Testis (tissue), 3 donors: Measurements from ENCODE around the gene BMAL1. TPM values are rescaled to one million over a fixed set of nuclear protein-coding genes. Genes with fewer than 3 reads are reported as not detected.

Experiments
- DNase-seq: peaks from one replicate; pipeline ENCODE4 v3.0.0-alpha.2; 2019
- H3K27ac ChIP-seq, 2 donors: fragments of 200-600 bp; sonication (generic); one replicate each; pipeline ENCODE4 v1.5.1; 2019
- H3K27me3 ChIP-seq: fragments of 200-600 bp; sonication (generic); one replicate; pipeline ENCODE4 v1.5.1; 2019
- H3K36me3 ChIP-seq: fragments of 200-600 bp; sonication (generic); one replicate; pipeline ENCODE4 v1.5.1; 2017; ENCODE audit warnings: low read depth; ENCODE audit errors: missing control alignments
- H3K4me1 ChIP-seq: fragments of 200-600 bp; sonication (generic); one replicate; pipeline ENCODE4 v1.5.1; 2019
- H3K4me3 ChIP-seq, 2 donors: fragments of 200-600 bp; sonication (generic); one replicate each; pipeline ENCODE4 v1.5.1; 2017 to 2019
- H3K9me3 ChIP-seq: fragments of 200-600 bp; sonication (generic); one replicate; pipeline ENCODE4 v1.5.1; 2017
- CTCF ChIP-seq, 3 experiments: fragments of 450-650 bp in 2 of 3; fragments of 200-600 bp in 1 of 3; sonication (generic) in 1 of 3; IDR thresholded peaks; one replicate each; pipeline ENCODE4 v1.5.1; 2016 to 2019; ENCODE audit warnings: antibody characterized with exemption in 3 of 3, mild to moderate bottlenecking in 2 of 3, moderate library complexity in 1 of 3
- POLR2A ChIP-seq: fragments of 450-650 bp; IDR thresholded peaks from one replicate; pipeline ENCODE4 v1.6.1; 2017; ENCODE audit warnings: antibody characterized with exemption, mild to moderate bottlenecking, moderate library complexity
- WGBS, 2 donors: methylation state at CpG; one replicate each; pipeline ENCODE4 v1.1.5; 2018; 5-methylcytosine and 5-hydroxymethylcytosine counted together
- intact Hi-C: fragments of 100-400 bp; cut with DNase I; formaldehyde crosslinking; loops from one replicate; pipeline ENCODE4 v1.15.1; 2023; ENCODE audit warnings: low total_unique reads
- polyA plus RNA-seq: library from polyadenylated mRNA; stranded (reverse); fragments of 350-450 nt; fragmentation: Illumina TruSeq; extraction: RNeasy Lipid Tissue Mini Kit (QIAGEN cat#74804); gene quantifications from one replicate; pipeline ENCODE4 v1.2.3, GENCODE V29; 2014; ENCODE audit warnings: low read depth, low replicate concordance; ENCODE audit not compliant: insufficient read depth
- total RNA-seq, 2 donors: library from RNA; depleted of rRNA; stranded (reverse); fragments of >200 nt; gene quantifications; one replicate each; pipeline ENCODE4 v1.2.3, GENCODE V29; 2016

BMAL1 gene
- total and polyA plus RNA-seq, 3 donors from 2014 or later, result 21.5 to 40.3 (median 35.7) TPM

GRCh38 chr11:13317293-13318080 is 39.9 kb downstream of the BMAL1 start:
- H3K36me3 ChIP-seq, result no peaks in the 10 kb centered on the region
- intact Hi-C loops, result no loop called here
- TF ChIP-seq CTCF (IDR thresholded peaks at IDR 0.05) (no peak), POLR2A (no peak)
- H3K27me3 ChIP-seq, result no peaks in the 10 kb centered on the region
- H3K27ac ChIP-seq, result no peak overlapping the region
- H3K9me3 ChIP-seq, result no peaks in the 10 kb centered on the region
- peaks cover 5% of the 10 kb centered on the region for H3K4me1 ChIP-seq
- 77 to 86% methylated on average over 4 of the region's 4 CpGs for whole genome bisulfite sequencing, 2 donors
- no peak for DNase-seq
- H3K4me3 ChIP-seq, result no peak overlapping the region

GRCh38 chr11:13318498-13319295 is 41.1 kb downstream of the BMAL1 start:
- Histone ChIP-seq H3K27ac (no peak overlapping the region), H3K4me1 (peaks cover 5% of the 10 kb centered on the region), H3K9me3 (no peaks in the 10 kb centered on the region), H3K36me3 (no peaks in the 10 kb centered on the region), H3K27me3 (no peaks in the 10 kb centered on the region), H3K4me3 (no peak overlapping the region)
- WGBS, 2 donors, result 38 to 49% methylated on average over 2 of the region's 2 CpGs
- intact Hi-C loops, result no loop called here
- no peak for TF ChIP-seq CTCF (IDR thresholded peaks at IDR 0.05)
- TF ChIP-seq POLR2A, result no peak
- no peak for DNase-seq

GRCh38 chr11:13320688-13321087 is 43.1 kb downstream of the BMAL1 start:
- TF ChIP-seq CTCF (IDR thresholded peaks at IDR 0.05), result no peak
- no peak for TF ChIP-seq POLR2A
- no peak for DNase-seq
- H3K36me3 ChIP-seq, result no peaks in the 10 kb centered on the region
- H3K4me3 ChIP-seq, result no peak overlapping the region
- no peak overlapping the region for H3K27ac ChIP-seq
- intact Hi-C loops, result no loop called here
- no peaks in the 10 kb centered on the region for H3K9me3 ChIP-seq
- no peaks in the 10 kb centered on the region for H3K27me3 ChIP-seq
- WGBS, 2 donors, result 65 to 67% methylated on average over 3 of the region's 3 CpGs
- peaks cover 5% of the 10 kb centered on the region for H3K4me1 ChIP-seq

- Histone ChIP-seq H3K4me3 (no peak overlapping the region), H3K4me1 (peaks cover 3% of the 10 kb centered on the region), H3K36me3 (no peaks in the 10 kb centered on the region), H3K27ac (no peak overlapping the region), H3K27me3 (no peaks in the 10 kb centered on the region), H3K9me3 (no peaks in the 10 kb centered on the region)
- intact Hi-C loops, result no loop called here
- DNase-seq, result no peak
- TF ChIP-seq POLR2A, result no peak
- TF ChIP-seq CTCF (IDR thresholded peaks at IDR 0.05), result no peak
- WGBS, 2 donors, result 48 to 85% methylated on average over 2 of the region's 2 CpGs
Measured at GRCh38 chr11:13321431-13321830, 43.8 kb downstream of the BMAL1 start.
